Liver (tissue), 9 donors: Measurements from ENCODE around the gene GNG12. TPM values are rescaled to one million over a fixed set of nuclear protein-coding genes. Genes with fewer than 3 reads are reported as not detected.

Experiments used
- DNase-seq: peaks from one replicate; pipeline ENCODE4 v3.0.0-alpha.2; 2017; ENCODE audit warnings: low spot score
- H3K27ac ChIP-seq, 2 donors: one replicate each; pipeline ENCODE4 v1.7.0; 2013; ENCODE audit warnings: inconsistent platforms in 2 of 2, low read length in 2 of 2, control low read depth in 1 of 2, low read depth in 1 of 2, mild to moderate bottlenecking in 1 of 2
- H3K27me3 ChIP-seq, 4 donors: one replicate each; pipeline versions ENCODE4 v1.6.1 to v1.7.0; 2013; ENCODE audit warnings: low read length in 3 of 4, inconsistent platforms in 1 of 4, mild to moderate bottlenecking in 1 of 4, moderate library complexity in 1 of 4; ENCODE audit not compliant: control insufficient read depth in 4 of 4, insufficient read depth in 4 of 4
- H3K36me3 ChIP-seq, 4 donors: one replicate each; pipeline versions ENCODE4 v1.6.1 to v1.7.0; 2013; ENCODE audit warnings: low read length in 3 of 4, mild to moderate bottlenecking in 3 of 4, low read depth in 1 of 4, moderate library complexity in 1 of 4; ENCODE audit not compliant: control insufficient read depth in 4 of 4, insufficient read depth in 3 of 4
- H3K4me1 ChIP-seq, 4 donors: one replicate each; pipeline versions ENCODE4 v1.6.1 to v1.7.0; 2013; ENCODE audit warnings: low read length in 3 of 4, mild to moderate bottlenecking in 3 of 4, moderate library complexity in 1 of 4; ENCODE audit not compliant: control insufficient read depth in 4 of 4, insufficient read depth in 4 of 4
- H3K4me3 ChIP-seq, 3 donors: one replicate each; pipeline versions ENCODE4 v1.6.1 to v1.7.0; 2013; ENCODE audit warnings: low read length in 3 of 3, control low read depth in 1 of 3, low read depth in 1 of 3, mild to moderate bottlenecking in 1 of 3
- H3K9ac ChIP-seq, 2 donors: one replicate each; pipeline ENCODE4 v1.7.0; 2013; ENCODE audit warnings: low read length in 2 of 2, mild to moderate bottlenecking in 2 of 2, moderate library complexity in 2 of 2, control low read depth in 1 of 2, low read depth in 1 of 2
- H3K9me3 ChIP-seq, 4 donors: one replicate each; pipeline versions ENCODE4 v1.6.1 to v1.7.0; 2013; ENCODE audit warnings: low read length in 3 of 4; ENCODE audit not compliant: control insufficient read depth in 4 of 4
- FOXA2 ChIP-seq: IDR thresholded peaks from 2 replicates; pipeline ENCODE4 v1.6.1; 2016; ENCODE audit warnings: antibody characterized with exemption
- GABPA ChIP-seq, 2 donors: IDR thresholded peaks in 1 of 2; conservative IDR thresholded peaks in 1 of 2; 2 replicates each; pipeline ENCODE4 v1.6.1; 2016; ENCODE audit warnings: antibody characterized with exemption in 2 of 2, mild to moderate bottlenecking in 1 of 2, moderate library complexity in 1 of 2
- HNF4G ChIP-seq: IDR thresholded peaks from 2 replicates; pipeline ENCODE4 v1.6.1; 2016; ENCODE audit warnings: antibody characterized with exemption
- MAX ChIP-seq: IDR thresholded peaks from 2 replicates; pipeline ENCODE4 v1.6.1; 2016; ENCODE audit warnings: antibody characterized with exemption
- NR2F2 ChIP-seq: IDR thresholded peaks from 2 replicates; pipeline ENCODE4 v1.6.1; 2016; ENCODE audit warnings: antibody characterized with exemption
- RAD21 ChIP-seq, 2 donors: IDR thresholded peaks; 2 replicates each; pipeline ENCODE4 v1.6.1; 2016; ENCODE audit warnings: antibody characterized with exemption in 2 of 2, mild to moderate bottlenecking in 2 of 2
- ZBTB33 ChIP-seq: IDR thresholded peaks from 2 replicates; pipeline ENCODE4 v1.6.1; 2016; ENCODE audit warnings: antibody characterized with exemption
- WGBS: extraction: QIAGEN DNeasy Blood & Tissue Kit; methylation state at CpG from one replicate; pipeline ENCODE4 v1.1.7; 2013; 5-methylcytosine and 5-hydroxymethylcytosine counted together
- polyA plus RNA-seq, 2 donors: library from polyadenylated mRNA; stranded (reverse) in 1 of 2; unstranded in 1 of 2; fragments of 200-250 nt in 1 of 2; fragments of >200 nt in 1 of 2; fragmentation: Nextera tagmentation in 1 of 2; extraction: Ambion mirVana in 1 of 2; gene quantifications; one replicate each; pipeline versions ENCODE4 v1.2.1 to v1.2.3, GENCODE V29; 2013 to 2015
- total RNA-seq, 2 donors: library from RNA; depleted of rRNA; stranded (reverse); fragments of >200 nt; gene quantifications; one replicate each; pipeline ENCODE4 v1.2.3, GENCODE V29; 2014
- TF ChIP-seq, protein P1 (sequence below): IDR thresholded peaks from 2 replicates; pipeline ENCODE4 v1.6.1; 2016; ENCODE audit warnings: antibody characterized with exemption, mild to moderate bottlenecking
- TF ChIP-seq, protein P2 (sequence below): fragments of 150-350 bp; IDR thresholded peaks from 2 replicates; pipeline ENCODE4 v1.5.1; 2017; ENCODE audit warnings: improper control_type of control experiment, low read depth, low read length; ENCODE audit not compliant: missing input control
- donor health status: healthy.
- donor health status: healthy.
- donor health status: healthy.
- donor health status: healthy.
- donor health status: healthy.

GNG12 gene
- total and polyA plus RNA-seq, 4 donors = 15.4 to 26.1 (median 19.7) TPM

- TF ChIP-seq, protein P1, sequence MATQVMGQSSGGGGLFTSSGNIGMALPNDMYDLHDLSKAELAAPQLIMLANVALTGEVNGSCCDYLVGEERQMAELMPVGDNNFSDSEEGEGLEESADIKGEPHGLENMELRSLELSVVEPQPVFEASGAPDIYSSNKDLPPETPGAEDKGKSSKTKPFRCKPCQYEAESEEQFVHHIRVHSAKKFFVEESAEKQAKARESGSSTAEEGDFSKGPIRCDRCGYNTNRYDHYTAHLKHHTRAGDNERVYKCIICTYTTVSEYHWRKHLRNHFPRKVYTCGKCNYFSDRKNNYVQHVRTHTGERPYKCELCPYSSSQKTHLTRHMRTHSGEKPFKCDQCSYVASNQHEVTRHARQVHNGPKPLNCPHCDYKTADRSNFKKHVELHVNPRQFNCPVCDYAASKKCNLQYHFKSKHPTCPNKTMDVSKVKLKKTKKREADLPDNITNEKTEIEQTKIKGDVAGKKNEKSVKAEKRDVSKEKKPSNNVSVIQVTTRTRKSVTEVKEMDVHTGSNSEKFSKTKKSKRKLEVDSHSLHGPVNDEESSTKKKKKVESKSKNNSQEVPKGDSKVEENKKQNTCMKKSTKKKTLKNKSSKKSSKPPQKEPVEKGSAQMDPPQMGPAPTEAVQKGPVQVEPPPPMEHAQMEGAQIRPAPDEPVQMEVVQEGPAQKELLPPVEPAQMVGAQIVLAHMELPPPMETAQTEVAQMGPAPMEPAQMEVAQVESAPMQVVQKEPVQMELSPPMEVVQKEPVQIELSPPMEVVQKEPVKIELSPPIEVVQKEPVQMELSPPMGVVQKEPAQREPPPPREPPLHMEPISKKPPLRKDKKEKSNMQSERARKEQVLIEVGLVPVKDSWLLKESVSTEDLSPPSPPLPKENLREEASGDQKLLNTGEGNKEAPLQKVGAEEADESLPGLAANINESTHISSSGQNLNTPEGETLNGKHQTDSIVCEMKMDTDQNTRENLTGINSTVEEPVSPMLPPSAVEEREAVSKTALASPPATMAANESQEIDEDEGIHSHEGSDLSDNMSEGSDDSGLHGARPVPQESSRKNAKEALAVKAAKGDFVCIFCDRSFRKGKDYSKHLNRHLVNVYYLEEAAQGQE = no peak
- no peak for TF ChIP-seq FOXA2
Measured at GRCh38 chr1:67664048-67664447, 169.2 kb downstream of the GNG12 start (continued).

- H3K4me1 ChIP-seq = no peaks in the 10 kb centered on the region
- no peaks in the 10 kb centered on the region for H3K36me3 ChIP-seq
- no peak overlapping the region for H3K4me3 ChIP-seq
- DNase-seq = no peak
- TF ChIP-seq RAD21 (IDR thresholded peaks at IDR 0.05) (no peak), GABPA (IDR thresholded peaks at IDR 0.05 in 1 of 2, conservative IDR thresholded peaks at IDR 0.05 in 1 of 2) (no peak), ZBTB33 (no peak), MAX (no peak), NR2F2 (no peak), HNF4G (no peak)
- TF ChIP-seq, protein P2, sequence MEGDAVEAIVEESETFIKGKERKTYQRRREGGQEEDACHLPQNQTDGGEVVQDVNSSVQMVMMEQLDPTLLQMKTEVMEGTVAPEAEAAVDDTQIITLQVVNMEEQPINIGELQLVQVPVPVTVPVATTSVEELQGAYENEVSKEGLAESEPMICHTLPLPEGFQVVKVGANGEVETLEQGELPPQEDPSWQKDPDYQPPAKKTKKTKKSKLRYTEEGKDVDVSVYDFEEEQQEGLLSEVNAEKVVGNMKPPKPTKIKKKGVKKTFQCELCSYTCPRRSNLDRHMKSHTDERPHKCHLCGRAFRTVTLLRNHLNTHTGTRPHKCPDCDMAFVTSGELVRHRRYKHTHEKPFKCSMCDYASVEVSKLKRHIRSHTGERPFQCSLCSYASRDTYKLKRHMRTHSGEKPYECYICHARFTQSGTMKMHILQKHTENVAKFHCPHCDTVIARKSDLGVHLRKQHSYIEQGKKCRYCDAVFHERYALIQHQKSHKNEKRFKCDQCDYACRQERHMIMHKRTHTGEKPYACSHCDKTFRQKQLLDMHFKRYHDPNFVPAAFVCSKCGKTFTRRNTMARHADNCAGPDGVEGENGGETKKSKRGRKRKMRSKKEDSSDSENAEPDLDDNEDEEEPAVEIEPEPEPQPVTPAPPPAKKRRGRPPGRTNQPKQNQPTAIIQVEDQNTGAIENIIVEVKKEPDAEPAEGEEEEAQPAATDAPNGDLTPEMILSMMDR = no peak
- TF ChIP-seq, protein P1 = no peak
- H3K27ac ChIP-seq = no peak overlapping the region
- H3K27me3 ChIP-seq = no peaks in the 10 kb centered on the region
- no peak overlapping the region for H3K9ac ChIP-seq
- WGBS = 79% methylated on average over 6 of the region's 6 CpGs
- no peaks in the 10 kb centered on the region for H3K9me3 ChIP-seq
Measured at GRCh38 chr1:67662884-67663283, 170.4 kb downstream of the GNG12 start.
